Psoas muscle (tissue), 8 donors: ENCODE results near the gene ANG. TPM values are rescaled to one million over a fixed set of nuclear protein-coding genes. Genes with fewer than 3 reads are reported as not detected.

Source experiments
- ATAC-seq, 4 donors: fragments of 200-7000 bp; cut with Tn5 transposase; one replicate each; pipeline ENCODE4 v1.9.1; 2020; ENCODE audit warnings: moderate library complexity in 3 of 4, mild to moderate bottlenecking in 2 of 4
- DNase-seq, 2 donors: peaks; one replicate each; pipeline ENCODE4 v3.0.0-alpha.2; 2020
- H3K27ac ChIP-seq: fragments of 200-600 bp; one replicate; pipeline ENCODE4 v1.8.0; 2022
- H3K27me3 ChIP-seq, 3 donors: fragments of 200-600 bp in 1 of 3; one replicate each; pipeline versions ENCODE4 v1.6.1 to v1.8.0; 2013 to 2022; ENCODE audit warnings: low read length in 2 of 3, mild to moderate bottlenecking in 2 of 3, moderate library complexity in 1 of 3; ENCODE audit not compliant: insufficient read depth in 3 of 3
- H3K36me3 ChIP-seq, 2 donors: fragments of 200-600 bp in 1 of 2; one replicate each; pipeline versions ENCODE4 v1.6.1 to v1.8.0; 2013 to 2022; ENCODE audit warnings: low read depth in 1 of 2, mild to moderate bottlenecking in 1 of 2, moderate library complexity in 1 of 2; ENCODE audit not compliant: insufficient read depth in 1 of 2
- H3K4me1 ChIP-seq: fragments of 200-600 bp; one replicate; pipeline ENCODE4 v1.8.0; 2022
- H3K4me3 ChIP-seq: fragments of 200-600 bp; one replicate; pipeline ENCODE4 v1.8.0; 2022; ENCODE audit warnings: mild to moderate bottlenecking
- H3K9me3 ChIP-seq: fragments of 200-600 bp; one replicate; pipeline ENCODE4 v1.8.0; 2022
- WGBS, 3 donors: extraction: QIAGEN DNeasy Blood & Tissue Kit; methylation state at CpG; one replicate each; pipeline versions ENCODE4 v1.1.6 to v1.1.7; 2013; 5-methylcytosine and 5-hydroxymethylcytosine counted together
- intact Hi-C, 2 donors: fragments of 100-400 bp; cut with DNase I; formaldehyde crosslinking; loops; one replicate each; pipeline versions ENCODE4 v1.11.0 to v1.14.2; 2022
- polyA plus RNA-seq, 3 donors: library from polyadenylated mRNA; stranded (reverse); fragments of 200-250 nt; gene quantifications; one replicate each; pipeline ENCODE4 v1.2.3, GENCODE V29; 2013
- total RNA-seq, 4 donors: library from RNA; stranded (reverse); fragmentation: NEBNext Ultra II Directional in 2 of 4; extraction: Animal tissue kit (Norgen Biotek cat#: 25700) in 2 of 4; gene quantifications; one replicate each; pipeline versions ENCODE4 v1.2.1 to v1.2.4, GENCODE V29; 2021 to 2023
- TF ChIP-seq, protein P1 (sequence below): fragments of 200-600 bp; IDR thresholded peaks from one replicate; pipeline ENCODE4 v1.8.0; 2022; ENCODE audit warnings: antibody characterized with exemption
- donor health status: healthy with polysubstance abuse.
- donor health status: DM: no; HTN: no; CAD: no; lungs with moderate emphysema.
- donor health status: Bipolar disorder and iron deficiency.
- donor health status: healthy.
- donor health status: DM: yes; HTN: yes; CAD: no.
- donor health status: DM: no; HTN: no; CAD: no.
- donor health status: DM: no; HTN: no; CAD: no.
- donor health status: DM: yes; HTN: yes; CAD: no.

Gene ANG
- total and polyA plus RNA-seq, 7 donors: 1.3 to 6.5 (median 3.5) TPM

DNA sequence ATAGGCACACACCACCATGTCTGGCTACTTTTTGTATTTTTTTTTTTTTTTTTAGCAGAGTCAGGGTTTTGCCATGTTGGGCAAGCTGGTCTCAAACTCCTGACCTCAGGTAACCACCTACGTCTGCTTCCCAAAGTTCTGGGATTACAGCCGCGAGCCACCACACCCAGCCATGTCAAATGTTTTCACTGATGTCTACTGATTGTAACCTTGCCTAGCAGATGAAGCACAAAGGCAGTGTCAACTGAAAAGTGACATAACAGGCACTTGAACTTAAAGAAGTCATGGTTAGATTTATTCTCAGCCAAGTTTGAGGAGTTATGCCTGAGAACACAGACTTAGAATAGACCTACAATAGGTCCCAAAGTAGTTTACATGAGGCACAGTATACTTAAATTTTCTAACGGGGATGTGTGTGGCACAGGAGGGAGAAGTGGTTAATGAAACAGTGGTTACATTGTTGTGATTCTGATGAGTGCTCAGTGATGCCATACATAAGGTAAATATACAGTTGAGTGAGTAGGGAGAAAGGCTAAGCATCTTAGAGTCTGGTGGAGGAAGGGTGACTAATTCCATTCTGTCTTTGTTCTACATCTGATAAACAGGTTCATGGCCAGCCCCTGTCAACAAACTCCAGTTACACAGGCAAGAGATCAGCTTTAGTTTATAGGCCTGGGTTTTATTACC is 16.8 kb upstream of the ANG start:
- H3K27me3 ChIP-seq: peaks cover 4 to 21% (median 8%) of the 10 kb centered on the region in 3 donors
- no peaks in the 10 kb centered on the region for H3K36me3 ChIP-seq
- TF ChIP-seq, protein P1, sequence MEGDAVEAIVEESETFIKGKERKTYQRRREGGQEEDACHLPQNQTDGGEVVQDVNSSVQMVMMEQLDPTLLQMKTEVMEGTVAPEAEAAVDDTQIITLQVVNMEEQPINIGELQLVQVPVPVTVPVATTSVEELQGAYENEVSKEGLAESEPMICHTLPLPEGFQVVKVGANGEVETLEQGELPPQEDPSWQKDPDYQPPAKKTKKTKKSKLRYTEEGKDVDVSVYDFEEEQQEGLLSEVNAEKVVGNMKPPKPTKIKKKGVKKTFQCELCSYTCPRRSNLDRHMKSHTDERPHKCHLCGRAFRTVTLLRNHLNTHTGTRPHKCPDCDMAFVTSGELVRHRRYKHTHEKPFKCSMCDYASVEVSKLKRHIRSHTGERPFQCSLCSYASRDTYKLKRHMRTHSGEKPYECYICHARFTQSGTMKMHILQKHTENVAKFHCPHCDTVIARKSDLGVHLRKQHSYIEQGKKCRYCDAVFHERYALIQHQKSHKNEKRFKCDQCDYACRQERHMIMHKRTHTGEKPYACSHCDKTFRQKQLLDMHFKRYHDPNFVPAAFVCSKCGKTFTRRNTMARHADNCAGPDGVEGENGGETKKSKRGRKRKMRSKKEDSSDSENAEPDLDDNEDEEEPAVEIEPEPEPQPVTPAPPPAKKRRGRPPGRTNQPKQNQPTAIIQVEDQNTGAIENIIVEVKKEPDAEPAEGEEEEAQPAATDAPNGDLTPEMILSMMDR: no peak
- ATAC-seq: no peak
- 86 to 91% (median 87%) methylated on average over 4 of the region's 4 CpGs for WGBS, 3 donors
- H3K4me3 ChIP-seq: no peak overlapping the region
- no peaks in the 10 kb centered on the region for H3K9me3 ChIP-seq
- DNase-seq: no peak
- intact Hi-C loops: loop anchor here in 1 of 2 donors (5.0 kb wide), 1 partner anchor 44 kb away; no protein-coding TSS in a partner anchor
- no peaks in the 10 kb centered on the region for H3K4me1 ChIP-seq
- no peak overlapping the region for H3K27ac ChIP-seq

DNA sequence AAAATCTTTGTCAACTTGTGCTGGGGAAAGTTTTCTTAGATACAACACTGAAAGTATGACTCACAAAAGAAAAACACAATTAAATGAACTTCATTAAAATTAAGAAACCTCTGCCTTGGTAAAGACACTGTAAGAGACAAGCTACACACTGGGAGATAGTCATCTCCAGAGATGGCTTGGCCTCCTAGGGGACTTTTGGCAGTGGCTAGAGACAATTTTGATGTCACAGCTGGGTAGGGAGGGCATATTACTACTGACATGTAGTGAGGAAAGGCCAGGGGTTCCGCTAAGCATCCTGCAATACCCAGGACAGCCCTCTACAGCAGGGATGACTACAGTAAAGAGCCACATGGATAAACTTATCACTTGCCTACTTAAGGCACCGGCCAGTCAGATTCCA is 12.9 kb upstream of the ANG start:
- 67 to 78% (median 76%) methylated on average over 2 of the region's 2 CpGs for WGBS, 3 donors

DNA sequence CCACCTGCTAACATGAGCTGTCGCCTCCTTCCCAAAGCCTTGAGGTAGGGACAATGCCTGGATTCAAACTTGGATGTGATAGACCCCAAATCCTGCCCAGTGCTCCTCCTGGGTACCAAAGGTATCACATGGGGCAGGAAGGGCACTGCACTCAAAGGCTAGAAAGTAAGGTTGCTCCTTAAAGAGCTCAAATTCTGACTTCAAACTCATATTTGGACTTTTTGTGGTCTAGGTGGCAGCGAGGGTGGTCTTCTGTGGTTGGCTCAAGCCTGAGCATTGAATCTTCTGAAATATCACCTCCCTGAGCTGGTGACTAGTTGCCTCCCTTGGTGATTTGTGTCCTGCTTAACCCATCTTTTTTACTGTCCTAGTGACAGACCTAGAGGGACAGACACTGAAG is 12.5 kb upstream of the ANG start:
- ATAC-seq: no peak
- TF ChIP-seq, protein P1: no peak
- H3K36me3 ChIP-seq: no peaks in the 10 kb centered on the region
- intact Hi-C loops: no loop called here
- DNase-seq: no peak
- H3K4me1 ChIP-seq: peaks cover 10% of the 10 kb centered on the region
- no peak overlapping the region for H3K27ac ChIP-seq
- peaks cover 0 to 14% (median 4%) of the 10 kb centered on the region in 3 donors for H3K27me3 ChIP-seq
- WGBS, 3 donors: 76 to 90% (median 86%) methylated on average over 2 of the region's 2 CpGs
- no peaks in the 10 kb centered on the region for H3K9me3 ChIP-seq
- no peak overlapping the region for H3K4me3 ChIP-seq

More for the DNA sequence above, 12.9 kb upstream of the ANG start:
- peaks cover 0 to 14% (median 4%) of the 10 kb centered on the region in 3 donors for H3K27me3 ChIP-seq
- no peak for ATAC-seq
- H3K4me3 ChIP-seq: no peak overlapping the region
- H3K4me1 ChIP-seq: peaks cover 6% of the 10 kb centered on the region
- no peaks in the 10 kb centered on the region for H3K36me3 ChIP-seq
- TF ChIP-seq, protein P1: no peak
- intact Hi-C loops: no loop called here
- DNase-seq: no peak
- no peaks in the 10 kb centered on the region for H3K9me3 ChIP-seq
- H3K27ac ChIP-seq: no peak overlapping the region

DNA sequence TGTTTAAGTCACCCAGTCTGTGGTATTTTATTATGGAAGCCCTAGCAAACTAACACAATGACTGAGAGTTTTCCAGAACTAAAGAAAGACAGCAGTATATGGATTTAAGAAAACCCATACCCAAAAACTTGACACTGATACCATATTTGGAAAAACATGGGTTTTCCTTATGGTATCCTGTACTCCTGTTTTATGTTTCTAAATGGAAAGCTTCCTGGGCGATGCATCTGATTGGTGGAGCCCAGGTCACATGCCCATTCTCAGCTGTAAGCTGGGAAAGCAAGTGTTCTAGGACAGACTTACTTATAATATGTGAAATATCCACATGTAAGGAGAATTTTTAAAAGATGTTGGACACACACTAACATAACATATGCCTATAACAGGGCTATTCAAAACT is 8.7 kb upstream of the ANG start:
- H3K27ac ChIP-seq: no peak overlapping the region
- intact Hi-C loops: loop anchor here (5.0 to 10.0 kb wide), 7 partner anchors 48 to 425 kb away; partner anchors contain the start of genes APEX1 (in 1 of the 2), CCNB1IP1 (in 1 of the 2), PIP4P1 (in 1 of the 2) and PNP (in 1 of the 2)
- H3K4me3 ChIP-seq: peak overlapping the region; percentile 89
- H3K4me1 ChIP-seq: peaks cover 13% of the 10 kb centered on the region
- WGBS, 3 donors: 87 to 95% (median 91%) methylated on average over 1 of the region's 1 CpG
- no peaks in the 10 kb centered on the region for H3K36me3 ChIP-seq
- DNase-seq (no peak), ATAC-seq (no peak)
- no peaks in the 10 kb centered on the region for H3K9me3 ChIP-seq
- no peaks in the 10 kb centered on the region for H3K27me3 ChIP-seq
- TF ChIP-seq, protein P1: no peak
